Osteocyte (in vitro differentiated cells): ENCODE data around the gene SLC4A8. TPM values are rescaled to one million over a fixed set of nuclear protein-coding genes. Genes with fewer than 3 reads are reported as not detected.

ENCODE experiments used
- DNase-seq: peaks from one replicate; pipeline ENCODE4 v3.0.0; 2021; ENCODE audit warnings: mixed read lengths; ENCODE audit not compliant: unreplicated experiment; ENCODE audit errors: extremely low spot score
- H3K27ac Mint-ChIP-seq: one replicate; pipeline ENCODE4 v1.8.0; 2021; ENCODE audit warnings: mild to moderate bottlenecking, mixed read lengths; ENCODE audit not compliant: unreplicated experiment
- H3K27me3 Mint-ChIP-seq: one replicate; pipeline ENCODE4 v1.8.0; 2021; ENCODE audit warnings: mixed read lengths; ENCODE audit not compliant: unreplicated experiment
- H3K36me3 Mint-ChIP-seq: one replicate; pipeline ENCODE4 v1.8.0; 2021; ENCODE audit warnings: mixed read lengths; ENCODE audit not compliant: unreplicated experiment
- H3K4me1 Mint-ChIP-seq: one replicate; pipeline ENCODE4 v1.8.0; 2021; ENCODE audit warnings: mixed read lengths; ENCODE audit not compliant: unreplicated experiment
- H3K4me3 Mint-ChIP-seq: one replicate; pipeline ENCODE4 v1.8.0; 2021; ENCODE audit warnings: mild to moderate bottlenecking, moderate library complexity, mixed read lengths; ENCODE audit not compliant: unreplicated experiment
- H3K9me3 Mint-ChIP-seq: one replicate; pipeline ENCODE4 v1.8.0; 2021; ENCODE audit warnings: mixed read lengths; ENCODE audit not compliant: unreplicated experiment
- total RNA-seq: library from RNA; stranded (reverse); gene quantifications from 2 replicates; pipeline ENCODE4 v1.2.1, GENCODE V29; 2021
- TF ChIP-seq, protein P1 (sequence below): fragments of 200-600 bp; sonication (generic); IDR thresholded peaks from 2 replicates; pipeline ENCODE4 v1.5.0; 2021; ENCODE audit warnings: antibody characterized with exemption, mild to moderate bottlenecking, moderate library complexity

SLC4A8 gene
- total RNA-seq, 1 donor from 2014 or later: 3.6 TPM

DNA sequence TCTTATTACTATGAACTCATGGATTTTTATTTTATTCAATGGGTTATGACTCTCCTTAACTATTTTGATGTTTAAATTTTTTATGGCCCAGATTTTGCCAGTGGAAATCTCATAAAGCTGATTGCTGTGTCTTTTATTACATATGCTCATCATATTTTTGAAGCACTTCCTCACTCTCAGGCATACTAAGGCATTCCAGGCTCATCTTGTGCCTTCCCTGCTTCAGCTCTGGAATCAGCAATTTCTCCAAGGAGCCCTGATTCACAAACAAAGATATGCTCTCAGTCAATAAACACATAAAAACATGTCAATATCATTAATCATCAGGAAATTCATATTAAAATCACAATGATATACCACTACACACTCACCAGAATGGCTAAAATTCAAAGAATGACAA lies 121.5 kb downstream of the SLC4A8 start:
- no peak overlapping the region for H3K4me3 Mint-ChIP-seq
- no peak for DNase-seq
- TF ChIP-seq, protein P1, sequence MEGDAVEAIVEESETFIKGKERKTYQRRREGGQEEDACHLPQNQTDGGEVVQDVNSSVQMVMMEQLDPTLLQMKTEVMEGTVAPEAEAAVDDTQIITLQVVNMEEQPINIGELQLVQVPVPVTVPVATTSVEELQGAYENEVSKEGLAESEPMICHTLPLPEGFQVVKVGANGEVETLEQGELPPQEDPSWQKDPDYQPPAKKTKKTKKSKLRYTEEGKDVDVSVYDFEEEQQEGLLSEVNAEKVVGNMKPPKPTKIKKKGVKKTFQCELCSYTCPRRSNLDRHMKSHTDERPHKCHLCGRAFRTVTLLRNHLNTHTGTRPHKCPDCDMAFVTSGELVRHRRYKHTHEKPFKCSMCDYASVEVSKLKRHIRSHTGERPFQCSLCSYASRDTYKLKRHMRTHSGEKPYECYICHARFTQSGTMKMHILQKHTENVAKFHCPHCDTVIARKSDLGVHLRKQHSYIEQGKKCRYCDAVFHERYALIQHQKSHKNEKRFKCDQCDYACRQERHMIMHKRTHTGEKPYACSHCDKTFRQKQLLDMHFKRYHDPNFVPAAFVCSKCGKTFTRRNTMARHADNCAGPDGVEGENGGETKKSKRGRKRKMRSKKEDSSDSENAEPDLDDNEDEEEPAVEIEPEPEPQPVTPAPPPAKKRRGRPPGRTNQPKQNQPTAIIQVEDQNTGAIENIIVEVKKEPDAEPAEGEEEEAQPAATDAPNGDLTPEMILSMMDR: no peak
- no peaks in the 10 kb centered on the region for H3K36me3 Mint-ChIP-seq
- peaks cover 6% of the 10 kb centered on the region for H3K4me1 Mint-ChIP-seq
- H3K27ac Mint-ChIP-seq: no peak overlapping the region
- H3K9me3 Mint-ChIP-seq: peaks cover 4% of the 10 kb centered on the region
- H3K27me3 Mint-ChIP-seq: peaks cover 26% of the 10 kb centered on the region

DNA sequence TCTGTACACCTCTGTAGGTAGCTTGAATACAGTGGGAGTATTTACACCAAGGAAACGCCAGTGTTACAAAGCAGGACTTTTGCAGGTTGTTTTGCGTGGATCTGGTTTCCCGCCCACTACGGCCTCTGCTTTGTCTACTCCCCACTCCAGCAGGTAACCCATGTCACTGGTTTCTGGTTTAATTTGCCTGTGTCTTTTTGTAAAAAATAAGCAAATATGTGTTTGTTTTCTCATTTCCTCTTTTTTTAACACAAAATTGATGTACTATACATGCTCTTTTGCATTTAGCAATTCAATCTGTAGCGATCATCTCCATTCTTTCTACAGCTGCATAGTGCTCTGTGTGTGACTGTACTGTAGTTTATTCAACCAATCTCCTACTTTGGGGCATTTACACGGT lies 123.0 kb downstream of the SLC4A8 start:
- Mint-ChIP-seq H3K27ac (no peak overlapping the region), H3K27me3 (peaks cover 27% of the 10 kb centered on the region), H3K9me3 (peaks cover 7% of the 10 kb centered on the region), H3K4me1 (peaks cover 6% of the 10 kb centered on the region), H3K4me3 (no peak overlapping the region), H3K36me3 (no peaks in the 10 kb centered on the region)
- DNase-seq: no peak
- TF ChIP-seq, protein P1: no peak

DNA sequence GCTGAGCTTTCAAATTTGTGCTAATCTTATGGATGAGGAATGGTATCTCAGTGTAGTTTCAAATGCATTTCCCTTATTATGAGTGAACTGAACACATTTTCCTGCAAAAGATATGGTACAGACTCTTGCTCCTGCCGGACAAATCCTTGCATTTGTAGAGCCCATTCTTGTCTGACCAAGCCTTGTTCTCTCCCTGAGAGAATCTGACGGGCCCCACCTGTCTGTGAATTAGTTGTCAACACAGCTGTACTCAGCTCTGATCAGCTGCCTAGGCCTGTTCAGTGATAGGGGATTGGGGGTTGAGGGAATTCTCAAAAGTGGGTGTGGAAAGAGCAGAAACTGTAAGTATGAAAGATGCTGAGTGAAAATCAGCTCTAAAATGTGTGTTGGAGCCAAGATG lies 123.6 kb downstream of the SLC4A8 start:
- H3K4me3 Mint-ChIP-seq: no peak overlapping the region
- peaks cover 32% of the 10 kb centered on the region for H3K27me3 Mint-ChIP-seq
- DNase-seq: no peak
- H3K36me3 Mint-ChIP-seq: no peaks in the 10 kb centered on the region
- H3K9me3 Mint-ChIP-seq: peaks cover 11% of the 10 kb centered on the region
- peaks cover 6% of the 10 kb centered on the region for H3K4me1 Mint-ChIP-seq
- H3K27ac Mint-ChIP-seq: no peak overlapping the region
- TF ChIP-seq, protein P1: no peak

DNA sequence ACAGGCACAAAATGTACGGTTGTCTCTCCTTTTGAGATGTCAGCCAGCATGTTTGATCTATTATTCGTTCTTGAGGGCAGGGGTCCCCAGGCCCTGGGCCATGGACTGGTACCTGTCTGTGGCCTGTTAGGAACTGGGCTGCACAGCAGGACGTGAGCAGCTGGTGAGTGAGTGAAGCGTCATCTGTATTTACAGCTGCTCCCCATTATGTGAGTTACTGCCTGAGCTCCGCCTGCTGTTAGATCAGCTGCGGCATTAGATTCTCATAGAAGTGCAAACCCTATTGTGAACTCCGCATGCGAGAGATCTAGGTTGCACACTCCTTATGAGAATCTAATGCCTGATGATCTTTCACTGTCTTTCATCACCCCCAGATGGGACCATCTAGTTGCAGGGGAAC lies 125.0 kb downstream of the SLC4A8 start:
- Mint-ChIP-seq H3K4me3 (no peak overlapping the region), H3K4me1 (peaks cover 6% of the 10 kb centered on the region), H3K9me3 (peaks cover 14% of the 10 kb centered on the region), H3K36me3 (no peaks in the 10 kb centered on the region), H3K27ac (no peak overlapping the region), H3K27me3 (peaks cover 33% of the 10 kb centered on the region)
- TF ChIP-seq, protein P1: no peak
- DNase-seq: no peak

Other genes with a start within 250 kb of the SLC4A8 start
- gene POU6F1, start 206.8 kb upstream of the SLC4A8 start, total RNA-seq: 19.2 and 20.6 TPM in 2 replicates
- gene DAZAP2, start 186.0 kb upstream of the SLC4A8 start, total RNA-seq: 120 and 130 TPM in 2 replicates
- gene SMAGP, start 154.4 kb upstream of the SLC4A8 start, total RNA-seq: 4.3 and 7.1 TPM in 2 replicates
- gene BIN2, start 100.7 kb upstream of the SLC4A8 start, total RNA-seq: not detected in 2 replicates
- gene CELA1, start 78.2 kb upstream of the SLC4A8 start, total RNA-seq: not detected in 2 replicates
- 0.71 and 0.94 TPM in 2 replicates for gene GALNT6, start 33.4 kb upstream of the SLC4A8 start, total RNA-seq
- 1.5 TPM in 2 replicates for gene SCN8A, start 166.4 kb downstream of the SLC4A8 start, total RNA-seq